ENCODE data around the gene HOXB7. TPM values are rescaled to one million over a fixed set of nuclear protein-coding genes. Genes with fewer than 3 reads are reported as not detected.

HOXB7 gene
- total RNA-seq, 1 donor from 2014 or later: 15.0 TPM

- TF ChIP-seq, protein P1, sequence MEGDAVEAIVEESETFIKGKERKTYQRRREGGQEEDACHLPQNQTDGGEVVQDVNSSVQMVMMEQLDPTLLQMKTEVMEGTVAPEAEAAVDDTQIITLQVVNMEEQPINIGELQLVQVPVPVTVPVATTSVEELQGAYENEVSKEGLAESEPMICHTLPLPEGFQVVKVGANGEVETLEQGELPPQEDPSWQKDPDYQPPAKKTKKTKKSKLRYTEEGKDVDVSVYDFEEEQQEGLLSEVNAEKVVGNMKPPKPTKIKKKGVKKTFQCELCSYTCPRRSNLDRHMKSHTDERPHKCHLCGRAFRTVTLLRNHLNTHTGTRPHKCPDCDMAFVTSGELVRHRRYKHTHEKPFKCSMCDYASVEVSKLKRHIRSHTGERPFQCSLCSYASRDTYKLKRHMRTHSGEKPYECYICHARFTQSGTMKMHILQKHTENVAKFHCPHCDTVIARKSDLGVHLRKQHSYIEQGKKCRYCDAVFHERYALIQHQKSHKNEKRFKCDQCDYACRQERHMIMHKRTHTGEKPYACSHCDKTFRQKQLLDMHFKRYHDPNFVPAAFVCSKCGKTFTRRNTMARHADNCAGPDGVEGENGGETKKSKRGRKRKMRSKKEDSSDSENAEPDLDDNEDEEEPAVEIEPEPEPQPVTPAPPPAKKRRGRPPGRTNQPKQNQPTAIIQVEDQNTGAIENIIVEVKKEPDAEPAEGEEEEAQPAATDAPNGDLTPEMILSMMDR (IDR thresholded peaks at IDR 0.05): no peak
- peaks cover 23% of the 10 kb centered on the region for H3K27me3 ChIP-seq
- H3K4me3 ChIP-seq: no peak overlapping the region
- no peak for DNase-seq (ENCODE audit: low spot score in 2 of 2)
- no peaks in the 10 kb centered on the region for H3K36me3 ChIP-seq
- H3K4me1 ChIP-seq: no peaks in the 10 kb centered on the region
- intact Hi-C loops (cut with DNase I): no loop called here
- no peaks in the 10 kb centered on the region for H3K9me3 ChIP-seq
- no peak overlapping the region for H3K27ac ChIP-seq
Observed at GRCh38 chr17:48639136-48639535, 28.3 kb upstream of the HOXB7 start.

GRCh38 chr17:48637323-48638260 lies 26.8 kb upstream of the HOXB7 start:
- Histone ChIP-seq H3K27ac (no peak overlapping the region), H3K4me1 (no peaks in the 10 kb centered on the region), H3K36me3 (no peaks in the 10 kb centered on the region), H3K9me3 (no peaks in the 10 kb centered on the region), H3K4me3 (no peak overlapping the region), H3K27me3 (peaks cover 20% of the 10 kb centered on the region)
- TF ChIP-seq, protein P1 (IDR thresholded peaks at IDR 0.05): no peak
- intact Hi-C loops (cut with DNase I): no loop called here
- no peak for DNase-seq (ENCODE audit: low spot score in 2 of 2)

- no peaks in the 10 kb centered on the region for H3K4me1 ChIP-seq
- no peaks in the 10 kb centered on the region for H3K9me3 ChIP-seq
- no peak overlapping the region for H3K27ac ChIP-seq
- no peaks in the 10 kb centered on the region for H3K36me3 ChIP-seq
- intact Hi-C loops (cut with DNase I): no loop called here
- TF ChIP-seq, protein P1 (IDR thresholded peaks at IDR 0.05): peak in 2 of 3 experiments; percentile 36 to 53
- H3K4me3 ChIP-seq: no peak overlapping the region
- peak in 1 of 2 donors; percentile 82 for DNase-seq (ENCODE audit: low spot score in 2 of 2)
- H3K27me3 ChIP-seq: peaks cover 17% of the 10 kb centered on the region
Observed at GRCh38 chr17:48636177-48637018, 25.6 kb upstream of the HOXB7 start.

- no peak overlapping the region for H3K27ac ChIP-seq
- DNase-seq (ENCODE audit: low spot score in 2 of 2): no peak
- H3K4me1 ChIP-seq: no peaks in the 10 kb centered on the region
- no peak overlapping the region for H3K4me3 ChIP-seq
- H3K36me3 ChIP-seq: no peaks in the 10 kb centered on the region
- TF ChIP-seq, protein P1 (IDR thresholded peaks at IDR 0.05): no peak
- H3K9me3 ChIP-seq: no peaks in the 10 kb centered on the region
- intact Hi-C loops (cut with DNase I): no loop called here
- H3K27me3 ChIP-seq: peaks cover 17% of the 10 kb centered on the region
Observed at GRCh38 chr17:48634493-48635208, 23.8 kb upstream of the HOXB7 start.

DNA sequence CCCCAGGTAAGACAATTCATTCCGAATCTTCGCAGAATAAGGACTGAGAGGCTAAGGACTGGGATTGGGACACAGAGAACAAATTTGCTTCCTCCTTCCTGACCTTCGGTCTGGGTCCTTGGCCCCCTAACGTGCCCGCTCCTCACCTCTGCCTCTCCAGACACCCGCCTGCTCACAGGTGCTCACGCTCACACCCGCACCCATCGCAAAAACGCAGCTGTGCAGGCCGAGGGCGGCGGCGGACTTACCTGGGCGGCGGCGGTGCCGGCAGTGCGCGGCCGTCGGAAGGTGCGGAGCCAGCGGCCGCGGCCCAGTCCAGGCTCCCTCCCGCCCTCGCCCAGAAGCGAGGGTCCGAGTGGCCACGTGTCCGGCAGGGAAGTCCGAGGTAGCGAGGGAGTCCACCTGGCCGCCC lies 22.5 kb upstream of the HOXB7 start:
- intact Hi-C loops (cut with DNase I): no loop called here
- TF ChIP-seq, protein P1 (IDR thresholded peaks at IDR 0.05): no peak
- no peak for DNase-seq (ENCODE audit: low spot score in 2 of 2)
- Histone ChIP-seq H3K4me3 (no peak overlapping the region), H3K27ac (no peak overlapping the region), H3K4me1 (no peaks in the 10 kb centered on the region), H3K27me3 (peaks cover 17% of the 10 kb centered on the region), H3K9me3 (no peaks in the 10 kb centered on the region), H3K36me3 (no peaks in the 10 kb centered on the region)

All from ascending aorta (tissue), 2 donors.